ENCODE measurements around the gene PIRT. TPM values are rescaled to one million over a fixed set of nuclear protein-coding genes. Genes with fewer than 3 reads are reported as not detected.
A peak's percentile ranks its signal among the peaks of the same experiment; 100 is the strongest.

PIRT gene
- total RNA-seq, 4 donors from 2014 or later = 0.35 to 2.0 (median 1.2) TPM

DNA sequence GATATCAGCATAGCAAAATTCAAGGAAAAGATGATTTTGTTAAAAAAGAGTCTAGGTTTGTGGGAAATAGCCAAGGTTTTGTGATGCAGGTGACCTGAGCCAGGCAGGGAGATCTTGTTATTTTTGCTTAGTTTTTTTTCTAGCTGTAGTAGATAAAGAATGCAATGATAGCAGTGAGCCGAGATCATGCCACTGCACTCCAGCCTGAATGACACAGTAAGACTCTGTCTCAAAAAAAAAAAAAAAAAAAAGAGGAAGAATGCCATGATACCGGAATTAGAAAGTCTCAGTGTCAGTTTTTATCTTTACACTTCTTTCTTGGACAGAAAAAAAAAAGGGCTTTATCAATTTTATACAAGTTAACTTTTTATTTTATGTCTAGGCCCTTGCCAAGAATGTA is 61.5 kb downstream of the PIRT start:
- peaks cover 0 to 23% (median 0%) of the 10 kb centered on the region in 4 donors for H3K4me1 ChIP-seq
- no peaks in the 10 kb centered on the region for H3K9me3 ChIP-seq
- no peak overlapping the region for H3K4me3 ChIP-seq
- H3K27me3 ChIP-seq = no peaks in the 10 kb centered on the region
- H3K36me3 ChIP-seq = no peaks in the 10 kb centered on the region
- TF ChIP-seq CTCF (IDR thresholded peaks at IDR 0.05) (no peak), POLR2A (IDR thresholded peaks at IDR 0.05) (no peak)
- peak in 1 of 3 donors; percentile 44 for DNase-seq
- H3K27ac ChIP-seq = peak overlapping the region in 3 of 4 donors; percentile 55 to 81 (median 77)

DNA sequence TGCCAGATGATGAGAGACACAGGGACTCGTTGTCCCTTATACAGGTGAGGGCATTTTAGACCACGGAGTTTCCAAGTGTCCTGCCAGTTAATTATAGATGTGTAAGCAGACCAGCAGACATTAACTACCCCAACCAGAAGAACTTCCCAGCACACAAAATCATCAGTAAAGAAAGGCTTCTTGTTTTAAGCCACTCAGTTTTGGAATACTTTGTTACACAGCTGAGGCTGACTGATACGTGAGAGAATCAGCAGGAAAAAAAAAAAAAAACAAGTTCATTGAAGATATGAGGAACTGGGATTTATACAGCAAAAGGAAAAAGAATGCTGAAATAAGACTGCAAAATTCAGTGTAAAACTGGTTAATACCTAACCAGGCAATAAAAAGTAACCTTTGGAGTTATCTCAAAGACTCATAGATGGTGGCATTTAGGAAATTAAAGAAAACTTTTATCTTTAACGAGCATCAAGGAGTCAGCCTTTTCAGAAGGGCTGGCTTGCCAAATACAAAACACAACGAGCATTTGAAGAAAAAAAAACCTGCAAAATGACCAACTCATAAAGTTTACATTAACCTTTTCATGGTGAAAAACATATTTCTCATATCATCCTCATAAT is 62.0 kb downstream of the PIRT start:
- Histone ChIP-seq H3K9me3 (no peaks in the 10 kb centered on the region), H3K27ac (peak overlapping the region in 3 of 4 donors; percentile 55 to 85 (median 77)), H3K4me3 (no peak overlapping the region), H3K36me3 (no peaks in the 10 kb centered on the region), H3K4me1 (peaks cover 0 to 23% (median 0%) of the 10 kb centered on the region in 4 donors), H3K27me3 (no peaks in the 10 kb centered on the region)
- DNase-seq = peak in 1 of 3 donors; percentile 10
- no peak for TF ChIP-seq POLR2A (IDR thresholded peaks at IDR 0.05)

- Histone ChIP-seq H3K27me3 (no peaks in the 10 kb centered on the region), H3K9me3 (no peaks in the 10 kb centered on the region), H3K27ac (peak overlapping the region in 3 of 4 donors; percentile 55 to 85 (median 77)), H3K4me3 (no peak overlapping the region), H3K4me1 (peaks cover 0 to 23% (median 0%) of the 10 kb centered on the region in 4 donors), H3K36me3 (no peaks in the 10 kb centered on the region)
- peak in 1 of 3 donors; percentile 74 for DNase-seq
- TF ChIP-seq CTCF (IDR thresholded peaks at IDR 0.05) = no peak
- no peak for TF ChIP-seq POLR2A (IDR thresholded peaks at IDR 0.05)
Observed at GRCh38 chr17:10775058-10775457, 62.8 kb downstream of the PIRT start.

DNA sequence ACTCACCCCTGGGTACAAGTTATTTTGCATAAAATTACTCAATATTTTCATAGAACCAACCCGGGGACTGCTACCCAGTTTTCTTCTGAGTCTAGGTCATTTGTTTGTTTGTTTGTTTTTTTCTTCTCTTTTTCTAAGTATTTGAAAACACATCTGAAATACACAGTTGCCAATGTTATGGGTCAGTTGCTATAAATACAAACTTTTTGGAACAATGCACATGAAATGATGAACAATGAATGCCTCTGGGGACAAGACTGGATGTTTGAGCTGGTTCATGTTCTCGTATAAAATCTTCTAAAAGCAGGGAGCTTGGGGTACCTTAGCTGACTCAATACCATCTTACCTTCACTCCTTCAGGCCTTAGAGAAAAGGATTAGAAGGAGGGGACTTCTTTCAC is 64.5 kb downstream of the PIRT start:
- Histone ChIP-seq H3K4me3 (no peak overlapping the region), H3K4me1 (peaks cover 0 to 23% (median 0%) of the 10 kb centered on the region in 4 donors), H3K27ac (peak overlapping the region in 2 of 4 donors; percentile 39 to 67), H3K27me3 (no peaks in the 10 kb centered on the region), H3K36me3 (no peaks in the 10 kb centered on the region), H3K9me3 (no peaks in the 10 kb centered on the region)
- TF ChIP-seq POLR2A (IDR thresholded peaks at IDR 0.05) = no peak
- no peak for TF ChIP-seq CTCF (IDR thresholded peaks at IDR 0.05)
- no peak for DNase-seq

Small RNA genes lying within 50 kb of the gene (small RNA-seq; reads per million reads assigned to genes)
- gene AC015908.2 (0 reads per million in 2 donors), gene RNU6-1065P (0 reads per million in 2 donors), gene TMEM238L (0 to 0.57 reads per million in 2 donors)

Other genes starting within 250 kb of the PIRT start
- gene MYH3, start 180.8 kb downstream of the PIRT start, total RNA-seq = 10 to 100 TPM in 2 of 4 donors, 1 to 10 TPM in 2; 3.7 to 32.2 (median 8.4) TPM
- 10 to 100 TPM; 12.4 to 28.6 (median 19.5) TPM for gene SCO1, start 140.6 kb downstream of the PIRT start, total RNA-seq
- 10 to 100 TPM in 2 of 4 donors, 1 to 10 TPM in 2; 6.5 to 20.6 (median 14.0) TPM for gene ADPRM, start 140.5 kb downstream of the PIRT start, total RNA-seq
- 10 to 100 TPM; 14.6 to 56.1 (median 23.4) TPM for gene TMEM220, start 108.1 kb downstream of the PIRT start, total RNA-seq
- gene TMEM238L, start 34.0 kb downstream of the PIRT start, total RNA-seq = 10 to 100 TPM; 16.3 to 45.3 (median 25.4) TPM